Measurements from ENCODE around the gene INTS2. TPM values are rescaled to one million over a fixed set of nuclear protein-coding genes. Genes with fewer than 3 reads are reported as not detected.

INTS2 gene
- 10.0 and 10.6 TPM in 2 replicates for total RNA-seq

GRCh38 chr17:61927208-61928100 lies at the start of gene INTS2:
Gene INTS2 (minus strand): TSS chr17:61927982. CDS start chr17:61926644, 1,338 bp downstream.

DNA sequence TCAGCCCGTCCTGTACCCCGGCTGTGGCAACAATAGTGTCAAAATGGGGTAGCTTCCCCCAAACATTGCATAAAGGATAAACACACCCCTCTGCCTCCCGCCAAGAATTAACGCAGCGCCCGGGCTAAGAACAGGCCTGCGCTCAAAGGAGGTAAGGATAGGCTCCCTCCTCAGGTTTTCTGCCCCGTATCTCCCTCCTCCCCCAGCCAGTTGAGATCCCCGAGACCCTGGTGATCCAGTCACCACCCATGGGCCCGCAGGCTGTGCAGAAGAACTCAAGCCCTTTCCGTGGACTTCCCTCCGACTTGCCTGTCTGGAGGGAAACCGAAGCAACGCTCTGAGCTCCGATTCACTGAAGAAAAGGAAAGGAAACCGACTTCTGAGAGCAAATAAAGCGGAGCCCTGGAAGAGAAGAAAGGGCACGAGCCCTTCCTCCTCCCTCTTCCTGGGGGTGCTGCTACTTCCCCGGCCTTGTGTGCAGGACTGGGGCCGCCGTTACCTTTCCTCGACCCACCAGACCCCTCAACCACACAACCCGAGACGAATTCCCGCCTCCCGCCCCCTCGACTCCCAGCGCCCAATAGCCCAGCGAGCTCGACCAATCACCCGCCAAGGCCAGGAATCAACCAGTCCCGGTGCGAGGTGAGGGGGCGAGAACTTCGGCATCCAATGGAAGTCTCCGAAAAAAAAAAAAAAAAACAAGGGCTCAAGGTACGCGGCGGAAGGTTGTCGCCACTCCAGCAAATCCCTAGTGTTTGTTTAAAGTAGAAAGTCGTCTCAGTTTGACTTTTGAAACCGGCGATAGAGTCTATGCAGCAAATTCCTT lies 64.6 kb downstream of the INTS2 start, which contains the start of gene BRIP1:
BRIP1 (minus strand) TSS at position 554 of the 826 bp plus-strand sequence. CDS start 1,989 bp downstream, outside the sequence.

Other genes starting within 250 kb of the INTS2 start
- gene BRIP1, start 64.5 kb downstream of the INTS2 start, total RNA-seq = 1.7 and 2.0 TPM in 2 replicates
- gene MED13, start 137.3 kb upstream of the INTS2 start, total RNA-seq = 22.2 and 25.4 TPM in 2 replicates